Astrocyte (in vitro differentiated cells and primary cell): ENCODE measurements around the gene SPDYE17.
"Not testable (repeated sequence)": the region's sequence is repeated elsewhere in the genome, so short reads cannot be mapped to it uniquely, and the experiment has no call there.

Experiments used
- EZH2 ChIP-seq: IDR thresholded peaks from 2 replicates; pipeline ENCODE4 v1.6.1; 2012; ENCODE audit warnings: mild to moderate bottlenecking, low read length, inconsistent platforms; ENCODE audit not compliant: insufficient read depth
- TF ChIP-seq, protein P1 (sequence below): IDR thresholded peaks from 2 replicates; pipeline ENCODE4 v1.5.1; 2011; ENCODE audit warnings: low read depth, mild to moderate bottlenecking, inconsistent platforms, low read length, moderate library complexity; ENCODE audit not compliant: insufficient read depth

GRCh38 chr7:77026349-77026748, 5.8 kb downstream of the SPDYE17 start:
- TF ChIP-seq, protein P1, sequence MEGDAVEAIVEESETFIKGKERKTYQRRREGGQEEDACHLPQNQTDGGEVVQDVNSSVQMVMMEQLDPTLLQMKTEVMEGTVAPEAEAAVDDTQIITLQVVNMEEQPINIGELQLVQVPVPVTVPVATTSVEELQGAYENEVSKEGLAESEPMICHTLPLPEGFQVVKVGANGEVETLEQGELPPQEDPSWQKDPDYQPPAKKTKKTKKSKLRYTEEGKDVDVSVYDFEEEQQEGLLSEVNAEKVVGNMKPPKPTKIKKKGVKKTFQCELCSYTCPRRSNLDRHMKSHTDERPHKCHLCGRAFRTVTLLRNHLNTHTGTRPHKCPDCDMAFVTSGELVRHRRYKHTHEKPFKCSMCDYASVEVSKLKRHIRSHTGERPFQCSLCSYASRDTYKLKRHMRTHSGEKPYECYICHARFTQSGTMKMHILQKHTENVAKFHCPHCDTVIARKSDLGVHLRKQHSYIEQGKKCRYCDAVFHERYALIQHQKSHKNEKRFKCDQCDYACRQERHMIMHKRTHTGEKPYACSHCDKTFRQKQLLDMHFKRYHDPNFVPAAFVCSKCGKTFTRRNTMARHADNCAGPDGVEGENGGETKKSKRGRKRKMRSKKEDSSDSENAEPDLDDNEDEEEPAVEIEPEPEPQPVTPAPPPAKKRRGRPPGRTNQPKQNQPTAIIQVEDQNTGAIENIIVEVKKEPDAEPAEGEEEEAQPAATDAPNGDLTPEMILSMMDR = not testable (repeated sequence)
- TF ChIP-seq EZH2 = not testable (repeated sequence)
